COLO668 (cell line): ENCODE data around the gene SEC24D.

Source experiments
- DNase-seq: peaks from one replicate; lab custom pipeline; 2025; ENCODE audit not compliant: unreplicated experiment; lab: John Stamatoyannopoulos, UW

Gene SEC24D

GRCh38 chr4:118846979-118847378 lies 11.1 kb upstream of the SEC24D start:
- DNase-seq, result no peak

- no peak for DNase-seq
Measured at GRCh38 chr4:118845552-118846050, 9.7 kb upstream of the SEC24D start.

- DNase-seq, result no peak
Measured at GRCh38 chr4:118843237-118843636, 7.3 kb upstream of the SEC24D start.

- DNase-seq, result no peak
Measured at GRCh38 chr4:118842055-118842454, 6.1 kb upstream of the SEC24D start.

- DNase-seq, result no peak
Measured at GRCh38 chr4:118839221-118839927, 3.4 kb upstream of the SEC24D start.

GRCh38 chr4:118837121-118837507 lies 1.2 kb upstream of the SEC24D start:
- DNase-seq, result no peak

GRCh38 chr4:118836301-118837120 lies 585 bp upstream of the SEC24D start:
- DNase-seq, result peak; percentile 62

- peak; percentile 53 for DNase-seq
Measured at GRCh38 chr4:118834960-118835569, 861 bp downstream of the SEC24D start.

GRCh38 chr4:118834070-118834469 lies 1.9 kb downstream of the SEC24D start:
- DNase-seq, result no peak

GRCh38 chr4:118833192-118833820 lies 2.6 kb downstream of the SEC24D start:
- no peak for DNase-seq

- DNase-seq, result no peak
Measured at GRCh38 chr4:118829107-118829506, 6.8 kb downstream of the SEC24D start.

- no peak for DNase-seq
Measured at GRCh38 chr4:118826723-118827444, 9.0 kb downstream of the SEC24D start.

- no peak for DNase-seq
Measured at GRCh38 chr4:118825799-118826198, 10.1 kb downstream of the SEC24D start.

GRCh38 chr4:118824141-118824540 lies 11.8 kb downstream of the SEC24D start:
- no peak for DNase-seq

- DNase-seq, result no peak
Measured at GRCh38 chr4:118823471-118823870, 12.5 kb downstream of the SEC24D start.

GRCh38 chr4:118821590-118822293 lies 14.2 kb downstream of the SEC24D start:
- no peak for DNase-seq

- no peak for DNase-seq
Measured at GRCh38 chr4:118817178-118817930, 18.6 kb downstream of the SEC24D start.

- DNase-seq, result no peak
Measured at GRCh38 chr4:118816538-118817177, 19.3 kb downstream of the SEC24D start.

- DNase-seq, result no peak
Measured at GRCh38 chr4:118814891-118815290, 21.0 kb downstream of the SEC24D start.
